MCF 10A (cell line): Measurements from ENCODE around the gene TCF7L2. TPM values are rescaled to one million over a fixed set of nuclear protein-coding genes. Genes with fewer than 3 reads are reported as not detected.

Experiments
- BruUV-seq: library from RNA; stranded (reverse); fragments of 400-500 nt; replicated peaks from 2 replicates; lab custom pipeline; 2021; lab: Mats Ljungman, UMichigan
- CTCF ChIA-PET: fragments of 300-600 bp; sonication (Branson Sonifier 250); formaldehyde crosslinking; extraction: SDS; loops from one replicate; lab custom pipeline; 2021; ENCODE audit warnings: antibody characterized with exemption, inconsistent platforms; lab: Yijun Ruan, JAX
- POLR2A ChIA-PET: fragments of 300-600, 350-650 bp; sonication (Branson Sonifier 250); formaldehyde crosslinking; extraction: SDS; loops from one replicate; lab custom pipeline; 2020; ENCODE audit warnings: antibody characterized with exemption, inconsistent platforms; lab: Yijun Ruan, JAX
- DNase-seq: peaks from one replicate; pipeline ENCODE4 v3.0.0-alpha.2; 2018; ENCODE audit not compliant: unreplicated experiment
- H3K27ac Mint-ChIP-seq: one replicate; pipeline ENCODE4 v1.8.0; 2022; ENCODE audit warnings: mild to moderate bottlenecking, low read depth, mixed read lengths; ENCODE audit not compliant: unreplicated experiment
- H3K27me3 Mint-ChIP-seq: one replicate; pipeline ENCODE4 v1.8.0; 2022; ENCODE audit warnings: mixed read lengths; ENCODE audit not compliant: insufficient read depth, unreplicated experiment
- H3K36me3 Mint-ChIP-seq: one replicate; pipeline ENCODE4 v1.8.0; 2022; ENCODE audit warnings: mild to moderate bottlenecking, moderate library complexity, mixed read lengths; ENCODE audit not compliant: insufficient read depth, unreplicated experiment
- H3K4me1 Mint-ChIP-seq: one replicate; pipeline ENCODE4 v1.8.0; 2022; ENCODE audit warnings: mixed read lengths; ENCODE audit not compliant: insufficient read depth, unreplicated experiment
- H3K4me3 Mint-ChIP-seq: one replicate; pipeline ENCODE4 v1.8.0; 2022; ENCODE audit warnings: mild to moderate bottlenecking, moderate library complexity, mixed read lengths; ENCODE audit not compliant: unreplicated experiment
- H3K9me3 Mint-ChIP-seq: one replicate; pipeline ENCODE4 v1.8.0; 2022; ENCODE audit warnings: mixed read lengths; ENCODE audit not compliant: unreplicated experiment
- CTCF ChIP-seq: fragments of 200-600 bp; IDR thresholded peaks from one replicate; pipeline ENCODE4 v1.8.0; 2022; ENCODE audit warnings: antibody characterized with exemption, mild to moderate bottlenecking; ENCODE audit not compliant: unreplicated experiment
- intact Hi-C: fragments of 100-400 bp; cut with micrococcal nuclease; formaldehyde crosslinking; loops from 2 replicates; pipeline ENCODE4 v1.14.1; 2022
- total RNA-seq: library from RNA; stranded (reverse); gene quantifications from 2 replicates; pipeline ENCODE4 v1.2.3, GENCODE V29; 2022

The TCF7L2 gene
- total RNA-seq, 1 experiment from 2014 or later = 25.2 TPM

DNA sequence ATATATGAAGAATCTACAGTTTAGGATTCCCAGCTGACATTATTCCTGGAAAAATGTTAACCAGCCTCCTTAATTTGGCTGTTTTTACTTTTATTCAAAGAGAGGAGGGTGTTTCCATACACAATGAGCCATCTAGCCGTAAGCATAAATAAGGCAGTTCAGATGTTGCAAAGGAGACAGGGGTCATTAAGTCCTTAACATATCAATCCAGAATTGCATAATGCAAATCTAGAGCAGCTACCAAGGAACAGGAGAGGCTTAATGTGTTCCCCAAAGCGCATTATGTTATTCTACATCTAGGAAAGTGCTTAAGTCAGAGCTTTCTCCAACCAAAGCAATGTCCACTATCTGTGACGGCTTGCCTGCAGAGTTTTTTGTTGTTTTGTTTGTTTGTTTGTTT is 32.4 kb upstream of the TCF7L2 start:
- H3K9me3 Mint-ChIP-seq = no peaks in the 10 kb centered on the region
- no peak overlapping the region for H3K4me3 Mint-ChIP-seq

DNA sequence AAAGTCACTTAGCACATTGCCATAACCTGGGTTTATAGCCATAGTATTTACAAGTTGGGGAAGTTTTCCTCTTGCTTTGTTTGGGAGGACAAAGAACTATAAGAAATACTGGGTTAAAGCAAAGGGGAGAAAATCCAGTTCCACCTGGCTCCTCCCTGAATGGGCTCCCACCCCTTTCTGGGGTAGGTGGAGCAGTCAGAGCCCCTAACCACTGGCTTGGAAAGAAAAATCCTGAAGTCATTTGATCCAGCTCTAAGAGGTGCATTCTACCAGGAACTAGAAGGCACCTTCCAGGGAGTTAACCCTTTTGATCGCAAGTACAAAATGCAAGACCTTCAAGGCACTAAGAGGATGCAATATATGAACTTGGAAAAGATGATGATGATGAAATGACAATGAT is 31.3 kb upstream of the TCF7L2 start:
- no peaks in the 10 kb centered on the region for H3K9me3 Mint-ChIP-seq
- no peak overlapping the region for H3K27ac Mint-ChIP-seq
- TF ChIP-seq CTCF = no peak
- no peak overlapping the region for H3K4me3 Mint-ChIP-seq
- intact Hi-C loops = no loop called here
- DNase-seq = no peak
- peaks cover 43% of the 10 kb centered on the region for H3K4me1 Mint-ChIP-seq
- H3K36me3 Mint-ChIP-seq = no peaks in the 10 kb centered on the region
- POLR2A ChIA-PET = interaction anchor here (0.5 to 2.0 kb wide), 3 partner anchors 9 to 161 kb away, joined by 3 to 7 read pairs (median 7); no protein-coding TSS in a partner anchor
- no peaks in the 10 kb centered on the region for H3K27me3 Mint-ChIP-seq
- CTCF ChIA-PET = interaction anchor here (0.5 to 0.7 kb wide), 4 partner anchors 12 to 710 kb away, joined by 3 to 4 read pairs (median 3); no protein-coding TSS in a partner anchor
- no TSS peak for BruUV-seq

More for the DNA sequence above, 32.4 kb upstream of the TCF7L2 start:
- intact Hi-C loops = no loop called here
- DNase-seq = no peak
- Mint-ChIP-seq H3K4me1 (peaks cover 46% of the 10 kb centered on the region), H3K36me3 (no peaks in the 10 kb centered on the region), H3K27me3 (no peaks in the 10 kb centered on the region), H3K27ac (no peak overlapping the region)
- POLR2A ChIA-PET = interaction anchor here (0.6 to 1.2 kb wide), 2 partner anchors 33 to 237 kb away, joined by 3 read pairs; partner anchors contain the start of gene TCF7L2
- no TSS peak for BruUV-seq
- CTCF ChIA-PET = interaction anchor here (0.6 kb wide), 1 partner anchor 149 kb away, joined by 3 read pairs; no protein-coding TSS in a partner anchor
- no peak for TF ChIP-seq CTCF

DNA sequence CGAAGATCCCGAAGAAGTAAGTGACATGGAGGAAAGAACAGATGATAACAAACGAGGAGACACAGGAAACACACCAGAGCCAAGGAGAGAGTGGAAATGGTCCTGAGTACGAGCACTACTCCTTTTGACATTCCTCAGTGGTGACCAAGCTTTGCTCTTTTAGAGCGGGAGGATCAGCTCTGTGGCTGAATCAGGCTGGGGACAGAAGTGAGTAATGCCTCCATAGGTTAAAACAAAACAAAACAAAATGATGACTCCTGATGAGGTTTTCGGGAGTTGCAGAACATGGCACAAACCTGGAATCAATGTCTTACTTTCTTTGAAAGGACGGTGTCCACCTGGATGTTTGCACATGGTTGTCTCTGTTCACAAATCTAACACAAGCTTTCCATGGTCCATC is 30.3 kb upstream of the TCF7L2 start:
- Mint-ChIP-seq H3K9me3 (no peaks in the 10 kb centered on the region), H3K4me1 (peaks cover 34% of the 10 kb centered on the region), H3K27me3 (no peaks in the 10 kb centered on the region), H3K36me3 (no peaks in the 10 kb centered on the region), H3K4me3 (no peak overlapping the region), H3K27ac (peak overlapping the region; percentile 75)
- intact Hi-C loops = no loop called here
- no TSS peak for BruUV-seq
- POLR2A ChIA-PET = interaction anchor here (0.6 to 2.0 kb wide), 4 partner anchors 8 to 197 kb away, joined by 3 to 7 read pairs (median 5); no protein-coding TSS in a partner anchor
- CTCF ChIA-PET = interaction anchor here (1.4 kb wide), 1 partner anchor 141 kb away, joined by 4 read pairs; no protein-coding TSS in a partner anchor
- TF ChIP-seq CTCF = no peak
- peak; percentile 69 for DNase-seq

- DNase-seq = no peak
- no peaks in the 10 kb centered on the region for H3K36me3 Mint-ChIP-seq
- no peaks in the 10 kb centered on the region for H3K4me1 Mint-ChIP-seq
- no peaks in the 10 kb centered on the region for H3K27me3 Mint-ChIP-seq
- no peak for TF ChIP-seq CTCF
- ChIA-PET POLR2A (interaction anchor here (0.6 to 2.0 kb wide), 3 partner anchors 8 to 110 kb away, joined by 3 to 7 read pairs (median 3); no protein-coding TSS in a partner anchor), CTCF (interaction anchor here (0.7 kb wide), 1 partner anchor 458 kb away, joined by 3 read pairs; no protein-coding TSS in a partner anchor)
- peaks cover 6% of the 10 kb centered on the region for H3K9me3 Mint-ChIP-seq
- intact Hi-C loops = no loop called here
- H3K4me3 Mint-ChIP-seq = no peak overlapping the region
- BruUV-seq = no TSS peak
- H3K27ac Mint-ChIP-seq = no peak overlapping the region
Observed at GRCh38 chr10:112926906-112927688, 22.9 kb upstream of the TCF7L2 start.
